Stimulated activated CD8-positive, alpha-beta memory T cell treated with anti-CD3 and anti-CD28 coated beads, Interleukin-15, amount 100 ng/mL, for 48 hours (primary cell): ENCODE results near the gene RUSF1.
"Not testable (repeated sequence)": the region's sequence is repeated elsewhere in the genome, so short reads cannot be mapped to it uniquely, and the experiment has no call there.

Source experiments
- DNase-seq, 2 donors: peaks; one replicate each; pipeline ENCODE4 v3.0.0-alpha.2; 2020; ENCODE audit warnings: low read depth in 2 of 2

RUSF1 gene

DNA sequence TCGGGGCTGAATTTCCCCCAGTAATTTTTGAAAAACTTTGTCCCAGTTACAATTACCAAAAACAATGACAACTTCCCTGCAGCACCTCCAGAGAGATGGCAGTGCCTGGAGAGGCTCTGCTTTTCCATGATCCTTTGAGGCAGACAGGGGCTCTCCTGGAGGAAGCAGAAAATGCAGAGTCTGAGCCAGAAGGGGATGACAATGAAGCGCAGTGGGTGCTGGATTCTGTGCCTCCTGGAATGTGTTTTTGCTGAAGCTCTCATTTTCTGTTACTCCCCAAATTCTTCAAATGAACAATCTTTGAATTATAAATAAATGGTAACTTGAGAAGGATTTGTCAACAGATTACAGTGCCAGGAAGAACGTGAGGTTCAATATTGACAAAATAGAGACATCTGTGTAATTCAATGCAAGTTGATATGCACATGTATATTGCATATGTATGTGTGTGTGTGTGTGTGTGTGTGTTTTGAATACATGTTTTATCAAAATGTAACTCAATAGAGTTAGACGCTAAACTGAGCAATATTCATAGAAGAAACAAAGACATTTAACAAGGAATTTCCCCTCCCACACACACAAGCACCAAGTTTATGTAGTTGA, 9.7 kb upstream of the RUSF1 start:
- no peak for DNase-seq

DNA sequence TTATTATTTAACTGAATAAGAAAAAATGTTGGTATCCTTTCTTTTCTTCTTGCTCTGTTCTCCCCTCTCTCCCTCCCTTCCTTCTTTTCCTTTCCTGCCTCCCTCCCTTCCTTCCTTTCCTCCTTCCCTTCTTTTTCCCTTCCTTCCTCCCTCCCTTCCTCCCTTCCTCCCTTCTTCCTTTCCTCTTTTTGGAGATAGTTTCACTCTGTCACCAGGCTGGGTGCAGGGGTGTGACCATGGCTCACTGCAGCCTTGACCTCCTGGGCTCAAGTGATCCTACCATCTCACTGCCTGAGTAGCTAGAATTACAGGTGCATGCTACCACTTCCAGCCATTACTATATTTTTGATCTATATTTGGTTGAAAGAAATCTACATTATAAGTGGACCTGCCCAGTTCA, 5.7 kb upstream of the RUSF1 start:
- no peak for DNase-seq

DNA sequence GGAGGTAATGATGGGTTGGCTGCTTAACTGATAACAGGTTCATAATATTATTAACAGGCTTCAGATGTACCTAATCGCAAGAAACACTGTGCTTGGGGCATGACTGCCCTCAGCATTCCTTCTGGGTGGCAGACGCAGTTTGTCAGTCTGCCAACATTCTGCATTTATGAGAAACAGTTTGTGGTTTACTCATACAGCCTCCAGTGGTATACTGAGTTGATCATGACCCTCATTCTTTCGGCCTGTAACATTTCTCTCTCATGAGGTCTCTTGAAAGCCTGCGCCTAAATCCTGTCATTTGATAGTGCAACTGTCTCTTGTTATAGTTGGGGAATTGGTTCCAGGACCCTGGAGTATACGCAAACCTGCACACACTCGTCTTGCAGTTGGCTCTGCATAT, 4.9 kb upstream of the RUSF1 start:
- DNase-seq = no peak

DNA sequence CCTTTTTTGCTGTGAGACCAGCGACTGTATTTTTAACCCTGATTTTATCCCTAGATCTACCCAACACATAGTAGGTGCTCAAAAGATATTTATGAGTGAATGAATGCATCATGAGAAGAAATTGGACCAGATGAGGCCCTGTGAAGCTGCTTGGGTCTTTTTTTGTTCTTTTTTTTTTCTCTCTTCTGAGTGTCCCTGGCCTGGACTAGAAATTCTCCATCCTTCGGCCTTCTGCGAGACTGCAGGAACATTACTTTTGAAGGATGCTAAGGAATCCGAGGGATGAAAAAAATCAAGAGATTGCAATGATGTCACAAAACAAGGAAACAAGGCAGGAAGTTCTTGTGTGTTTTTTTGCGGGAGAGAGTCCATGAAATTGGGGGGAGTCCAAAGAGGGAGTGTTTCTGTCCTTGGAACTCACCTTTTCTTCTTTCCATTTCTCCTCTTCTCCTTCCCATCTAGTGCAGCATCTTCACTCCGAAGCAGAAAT, 560 bp upstream of the RUSF1 start:
- no peak for DNase-seq

DNA sequence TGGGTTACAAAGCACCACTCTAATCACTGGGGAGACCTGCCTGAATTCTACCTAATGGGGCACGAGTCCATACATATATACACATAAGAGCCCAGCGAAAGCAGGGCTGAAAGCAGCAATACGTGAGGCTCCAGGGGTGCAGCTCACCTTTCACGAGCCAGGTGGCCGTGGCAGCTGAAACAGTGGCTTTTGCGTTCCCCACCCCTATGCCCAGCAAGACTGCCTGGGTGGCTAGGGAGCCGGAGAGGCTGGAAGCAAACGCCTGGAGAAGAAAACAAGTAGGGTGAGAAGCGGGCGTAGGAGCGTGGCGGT, 618 bp downstream of the RUSF1 start:
- DNase-seq = no peak

DNA sequence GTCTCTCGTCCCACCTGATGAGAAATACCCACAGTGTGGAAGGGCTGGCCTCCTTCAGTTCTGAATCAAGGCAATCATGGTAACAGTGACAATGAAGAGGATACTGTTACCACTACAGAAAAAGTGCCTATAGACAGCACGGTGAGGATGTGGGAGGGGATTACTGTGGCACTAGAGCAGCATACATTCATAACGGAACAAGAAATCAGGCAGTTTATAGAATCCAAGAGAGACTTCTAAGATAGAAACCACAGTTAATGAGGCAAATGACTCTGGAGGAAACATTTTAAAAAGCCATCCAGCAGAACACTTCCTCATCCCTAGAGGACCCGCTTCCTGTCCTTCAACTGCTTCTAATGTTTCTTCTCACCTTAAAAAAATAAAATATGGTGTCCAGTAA, 2.7 kb downstream of the RUSF1 start:
- no peak for DNase-seq

DNA sequence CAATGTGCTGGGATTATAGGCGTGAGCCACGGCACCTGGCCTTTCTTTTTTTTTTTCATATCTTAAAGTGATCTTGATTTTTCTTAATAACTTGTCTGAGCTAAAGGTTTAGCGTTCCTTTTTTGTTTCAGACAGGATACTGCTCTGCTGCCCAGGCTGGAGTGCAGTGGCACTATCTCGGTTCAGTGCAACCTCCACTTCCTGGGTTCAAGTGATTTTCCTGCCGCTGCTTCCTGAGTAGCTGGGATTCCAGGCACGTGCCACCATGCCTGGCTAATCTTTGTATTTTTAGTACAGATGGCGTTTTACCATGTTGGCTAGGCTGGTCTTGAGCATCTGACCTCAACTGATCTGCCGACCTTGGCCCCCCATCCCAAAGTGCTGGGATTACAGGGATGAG, 4.0 kb downstream of the RUSF1 start:
- DNase-seq = no peak

DNA sequence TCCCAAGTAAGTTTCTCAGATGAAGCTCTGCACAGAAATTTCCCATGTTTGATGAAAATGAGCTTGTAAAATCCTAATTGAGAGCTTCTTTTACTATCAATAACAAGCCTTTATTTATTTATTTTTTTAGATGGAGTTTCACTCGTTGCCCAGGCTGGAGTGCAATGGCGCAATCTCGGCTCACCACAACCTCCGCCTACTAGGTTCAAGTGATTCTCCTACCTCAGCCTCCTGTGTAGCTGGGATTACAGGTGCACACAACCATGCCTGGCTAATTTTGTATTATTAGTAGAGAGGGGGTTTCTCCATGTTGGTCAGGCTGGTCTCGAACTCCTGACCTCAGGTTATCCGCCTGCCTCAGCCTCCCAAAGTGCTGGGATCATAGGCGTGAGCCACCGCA, 4.6 kb downstream of the RUSF1 start:
- not testable (repeated sequence) for DNase-seq

DNA sequence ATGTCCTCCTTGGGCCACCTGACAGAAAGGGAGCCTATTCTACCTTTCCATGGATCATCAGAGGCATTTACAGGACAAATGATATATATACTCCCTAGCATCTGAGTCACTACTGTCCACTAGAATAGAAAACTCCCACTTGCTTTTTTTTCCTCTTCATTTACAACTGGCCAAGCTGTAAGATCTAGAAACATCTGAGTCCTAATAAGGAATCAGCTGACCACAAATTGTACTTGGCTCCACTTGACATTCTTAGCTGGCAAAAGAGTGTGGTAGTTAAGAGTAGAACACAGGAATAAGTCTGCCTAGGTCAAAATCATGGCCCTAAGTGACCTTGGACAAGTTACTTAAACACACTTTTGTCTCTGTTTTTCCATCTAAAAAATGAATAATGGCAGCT, 5.2 kb downstream of the RUSF1 start:
- DNase-seq = no peak

DNA sequence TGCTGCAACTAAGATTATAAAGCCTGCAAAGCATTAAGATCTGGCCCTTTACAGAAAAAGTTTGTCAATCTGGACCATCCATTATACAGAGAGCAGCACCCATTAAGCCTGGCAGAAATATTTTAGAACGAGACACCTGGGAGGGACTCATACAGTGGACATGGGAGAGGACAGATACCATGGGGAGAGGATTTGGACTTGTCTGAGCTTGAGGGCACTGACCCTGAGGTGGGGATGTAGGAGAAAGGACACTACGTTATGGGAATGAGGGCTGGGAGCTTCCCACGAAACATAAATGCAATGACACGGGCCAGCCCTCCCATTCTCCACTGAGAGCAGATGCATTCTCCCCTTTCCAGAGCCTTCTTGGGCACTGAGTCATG, 6.2 kb downstream of the RUSF1 start:
- DNase-seq = no peak

DNA sequence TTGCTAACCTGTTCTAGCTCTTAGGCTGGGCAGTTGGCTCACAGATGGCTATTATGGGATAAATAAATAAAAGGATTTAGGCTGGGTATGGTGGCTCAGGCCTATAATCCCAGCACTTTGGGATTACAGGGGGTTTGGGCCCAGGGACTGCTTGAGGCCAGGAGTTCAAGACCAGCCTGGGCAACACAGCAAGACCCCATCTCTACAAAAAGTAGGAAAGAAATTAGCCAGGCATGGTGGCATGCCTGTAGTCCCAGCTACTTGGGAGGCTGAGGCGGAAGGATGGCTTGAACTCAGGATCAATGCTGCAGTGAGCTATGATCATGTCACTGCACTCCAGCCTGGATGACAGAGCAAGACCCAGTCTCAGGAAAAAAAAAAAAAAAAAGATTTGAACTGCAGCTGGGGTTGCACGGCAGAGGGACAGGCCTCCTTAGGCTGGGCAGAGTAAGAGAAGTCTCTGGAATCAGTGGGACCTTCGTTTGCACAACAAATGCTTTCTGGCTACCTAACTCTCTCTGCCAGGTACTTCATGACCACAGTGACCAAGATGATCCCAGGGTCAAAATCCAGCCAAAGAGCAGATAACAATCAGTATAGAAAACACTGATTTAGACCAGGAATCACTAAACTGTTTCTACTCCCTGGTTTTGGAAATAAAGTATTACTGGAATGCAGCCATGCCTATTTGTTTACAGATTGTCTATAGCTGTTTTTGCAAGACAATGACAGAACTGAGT, 6.8 kb downstream of the RUSF1 start:
- no peak for DNase-seq

DNA sequence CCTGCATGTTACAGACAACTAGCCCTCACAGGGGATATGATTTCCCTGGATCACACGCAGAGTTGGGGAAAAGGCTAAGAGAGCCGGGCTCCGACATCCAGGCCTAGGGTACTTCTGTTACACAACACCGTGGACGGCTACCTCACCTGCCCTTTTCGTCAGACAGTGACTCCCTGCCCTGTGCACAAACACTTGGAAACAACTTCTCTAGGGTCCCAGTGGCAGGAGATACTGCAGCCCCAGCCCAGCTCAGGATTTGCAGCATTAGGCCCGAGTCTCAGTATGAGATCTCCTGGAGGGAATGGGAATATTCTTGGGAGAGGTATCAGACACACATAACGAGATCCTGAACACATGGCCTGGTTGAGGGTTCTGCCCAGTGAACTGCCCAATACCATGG, 8.3 kb downstream of the RUSF1 start:
- DNase-seq = no peak

DNA sequence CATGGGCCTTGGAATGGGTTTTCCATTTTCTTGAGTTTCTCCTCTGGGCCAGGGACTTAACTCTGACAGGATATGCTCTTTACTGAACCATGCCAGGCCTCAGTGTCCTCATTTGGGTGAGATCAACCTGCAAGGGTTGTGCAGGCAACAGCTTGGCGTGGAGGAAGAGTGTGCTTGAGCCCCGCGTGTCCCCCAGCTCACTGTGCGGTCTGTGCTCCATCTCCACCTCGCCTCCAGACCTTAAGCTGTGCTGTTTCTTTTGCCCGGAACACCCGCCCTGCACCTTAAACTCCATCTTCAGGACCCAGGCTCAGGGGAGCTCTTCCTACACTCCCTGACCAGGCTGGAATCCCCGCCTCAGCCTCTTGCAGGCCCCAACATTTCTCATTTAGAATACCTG, 9.7 kb downstream of the RUSF1 start:
- no peak for DNase-seq

DNA sequence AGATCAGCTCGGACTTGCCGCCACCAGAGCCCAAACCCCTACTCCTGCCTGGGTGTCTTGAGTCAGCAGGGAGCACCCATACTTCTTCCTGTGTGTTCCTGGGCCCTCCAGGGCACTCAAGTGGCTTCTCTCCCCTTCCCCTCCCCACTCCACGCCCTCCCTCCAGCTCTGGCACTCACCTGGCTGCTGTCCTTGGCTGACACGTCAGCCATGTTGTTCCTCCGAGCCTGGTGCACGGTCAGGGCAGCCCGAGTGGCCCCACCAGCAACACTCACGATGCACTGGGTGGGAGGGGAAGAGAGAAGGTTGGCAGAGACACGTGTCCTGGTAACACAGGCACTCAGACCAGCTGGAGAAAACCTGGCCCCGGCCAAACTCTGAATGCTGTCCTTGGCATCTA, 11.5 kb downstream of the RUSF1 start:
- DNase-seq = no peak

DNA sequence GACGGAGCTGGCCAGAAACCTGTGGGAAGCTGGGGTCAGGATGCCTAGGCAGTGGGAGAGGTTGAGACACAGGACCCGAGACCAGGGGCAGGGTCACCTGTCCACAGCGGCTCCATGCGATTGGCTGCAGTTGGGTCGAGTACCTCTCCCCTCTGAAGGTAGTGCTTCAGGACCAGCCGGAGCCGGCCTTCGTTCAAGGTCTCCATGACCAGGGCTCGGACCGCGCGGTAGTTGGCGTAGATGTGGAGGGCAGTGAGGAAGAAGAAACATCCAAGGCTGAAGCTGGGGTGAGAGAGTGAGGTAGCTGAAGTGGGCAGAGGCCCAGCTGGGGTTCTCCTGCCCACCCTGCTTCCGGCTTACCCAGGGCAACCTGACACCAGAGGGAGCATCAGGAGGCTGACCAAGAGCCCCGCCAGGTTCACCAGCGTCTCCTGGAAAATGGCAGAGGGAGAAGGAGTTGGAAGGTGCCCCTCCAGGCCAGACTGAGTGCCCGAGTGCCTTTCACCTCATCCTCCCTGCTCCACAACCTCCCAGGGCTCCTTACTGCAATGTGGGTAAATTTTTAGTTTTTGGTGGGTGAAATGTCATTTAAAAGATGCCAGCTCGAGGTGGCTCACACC, 14.6 kb downstream of the RUSF1 start:
- DNase-seq = no peak

DNA sequence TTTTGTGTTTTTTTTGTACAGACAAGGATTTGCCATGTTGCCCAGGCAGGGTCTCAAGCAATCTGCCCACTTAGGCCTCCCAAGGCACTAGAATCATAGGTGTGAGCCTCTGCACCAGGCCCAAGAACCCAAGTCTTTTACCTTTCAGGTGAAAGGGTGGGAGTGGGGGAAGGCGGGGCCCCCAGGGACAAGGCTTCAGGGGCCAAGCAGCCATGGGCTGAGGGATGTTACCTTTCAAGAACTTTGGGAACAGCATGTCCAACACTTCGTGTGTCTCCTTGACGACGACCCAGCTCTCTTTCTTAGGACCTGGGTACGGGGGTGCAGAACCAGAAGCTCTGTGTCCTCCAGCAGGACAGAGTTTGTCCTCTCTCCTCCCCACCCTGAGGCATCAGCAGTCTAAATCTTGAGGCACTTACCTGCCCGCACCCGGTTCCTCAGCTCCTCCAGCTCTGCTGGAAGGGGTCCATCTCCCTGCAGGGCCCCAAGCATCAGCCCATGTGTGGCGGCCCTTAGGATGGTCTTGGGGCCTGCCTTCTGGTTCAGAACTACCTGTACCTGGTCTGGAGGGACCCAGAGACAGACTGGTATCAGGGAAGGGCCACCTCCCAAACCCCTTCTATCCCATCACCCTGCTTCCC, 16.3 kb downstream of the RUSF1 start:
- DNase-seq = no peak

DNA sequence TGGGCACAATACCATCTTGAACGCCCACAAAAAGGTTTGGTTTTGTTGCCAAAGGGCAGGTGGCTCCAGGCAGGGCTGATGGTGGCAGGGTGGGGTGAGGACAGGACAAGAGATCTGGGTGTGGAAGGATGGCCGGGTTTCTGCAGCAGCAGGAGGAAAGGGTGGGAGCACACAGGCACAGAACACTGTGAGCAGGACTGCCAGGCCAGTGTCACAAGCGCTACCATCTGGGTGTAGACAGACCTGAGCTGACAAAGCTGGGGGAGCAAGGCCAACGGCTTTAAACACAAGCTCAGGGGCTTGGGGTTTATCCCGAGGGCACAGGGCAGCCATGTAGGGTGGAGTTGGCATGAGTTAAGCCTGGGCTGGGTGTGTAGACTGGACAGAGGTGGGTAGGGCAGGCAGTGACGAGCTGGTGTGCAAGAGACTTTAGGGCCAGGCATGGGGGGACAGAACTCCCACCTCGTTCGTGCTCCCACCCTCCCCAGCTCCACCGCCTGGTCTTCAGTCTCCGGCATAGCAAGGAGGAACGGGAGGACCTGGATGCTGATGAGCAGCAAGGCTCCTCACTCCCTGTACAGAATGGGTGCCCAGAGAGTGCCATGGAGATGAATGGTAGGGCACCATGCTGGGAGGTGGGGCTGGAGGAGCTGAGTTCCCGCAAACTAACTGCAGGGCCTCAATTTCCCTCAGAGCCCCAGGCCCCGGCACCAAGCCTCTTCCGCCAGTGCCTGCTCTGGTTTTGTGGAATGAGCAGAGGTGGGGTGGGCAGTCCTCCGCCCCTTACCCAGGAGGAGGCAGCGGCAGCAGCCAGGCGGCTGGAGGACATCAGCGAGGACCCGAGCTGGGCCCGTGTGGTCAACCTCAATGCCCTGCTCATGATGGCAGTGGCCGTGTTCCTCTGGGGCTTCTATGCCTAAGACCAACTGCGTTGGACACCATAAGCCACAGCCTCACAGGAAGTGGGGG, 18.3 kb downstream of the RUSF1 start:
- DNase-seq = no peak

DNA sequence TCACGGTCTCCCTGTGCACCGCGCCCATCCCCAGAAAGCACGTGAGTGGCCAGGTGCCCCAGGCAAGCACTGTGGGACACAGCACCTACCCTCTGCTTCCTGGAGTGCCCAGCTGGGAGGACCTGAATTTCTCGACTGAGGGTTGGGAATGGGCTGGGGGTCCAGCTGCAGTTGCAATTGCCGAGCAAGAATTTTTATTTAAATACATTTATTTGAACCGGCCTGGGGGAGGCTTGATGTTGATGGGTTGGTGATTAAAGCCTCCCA, 19.0 kb downstream of the RUSF1 start:
- no peak for DNase-seq

DNA sequence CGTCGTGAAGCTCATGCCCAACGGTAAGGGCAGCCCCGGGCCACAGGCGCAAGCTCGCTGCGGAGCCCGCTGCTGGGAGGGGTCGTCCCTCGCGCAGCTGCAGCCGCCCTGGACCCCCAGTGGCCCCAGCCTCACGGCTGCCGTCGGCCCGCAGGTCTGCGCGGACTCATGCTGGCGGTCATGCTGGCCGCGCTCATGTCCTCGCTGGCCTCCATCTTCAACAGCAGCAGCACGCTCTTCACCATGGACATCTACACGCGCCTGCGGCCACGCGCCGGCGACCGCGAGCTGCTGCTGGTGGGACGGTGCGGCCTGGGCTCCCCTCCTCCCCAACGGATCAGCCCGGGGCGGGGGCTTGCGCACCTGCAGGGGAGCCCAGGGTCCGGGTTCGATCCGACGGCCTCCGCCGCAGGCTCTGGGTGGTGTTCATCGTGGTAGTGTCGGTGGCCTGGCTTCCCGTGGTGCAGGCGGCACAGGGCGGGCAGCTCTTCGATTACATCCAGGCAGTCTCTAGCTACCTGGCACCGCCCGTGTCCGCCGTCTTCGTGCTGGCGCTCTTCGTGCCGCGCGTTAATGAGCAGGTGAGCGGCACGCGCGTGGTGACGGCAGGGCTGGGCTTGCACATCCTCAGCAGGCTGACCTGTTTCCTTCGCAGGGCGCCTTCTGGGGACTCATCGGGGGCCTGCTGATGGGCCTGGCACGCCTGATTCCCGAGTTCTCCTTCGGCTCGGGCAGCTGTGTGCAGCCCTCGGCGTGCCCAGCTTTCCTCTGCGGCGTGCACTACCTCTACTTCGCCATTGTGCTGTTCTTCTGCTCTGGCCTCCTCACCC, 19.5 kb downstream of the RUSF1 start:
- DNase-seq = no peak

DNA sequence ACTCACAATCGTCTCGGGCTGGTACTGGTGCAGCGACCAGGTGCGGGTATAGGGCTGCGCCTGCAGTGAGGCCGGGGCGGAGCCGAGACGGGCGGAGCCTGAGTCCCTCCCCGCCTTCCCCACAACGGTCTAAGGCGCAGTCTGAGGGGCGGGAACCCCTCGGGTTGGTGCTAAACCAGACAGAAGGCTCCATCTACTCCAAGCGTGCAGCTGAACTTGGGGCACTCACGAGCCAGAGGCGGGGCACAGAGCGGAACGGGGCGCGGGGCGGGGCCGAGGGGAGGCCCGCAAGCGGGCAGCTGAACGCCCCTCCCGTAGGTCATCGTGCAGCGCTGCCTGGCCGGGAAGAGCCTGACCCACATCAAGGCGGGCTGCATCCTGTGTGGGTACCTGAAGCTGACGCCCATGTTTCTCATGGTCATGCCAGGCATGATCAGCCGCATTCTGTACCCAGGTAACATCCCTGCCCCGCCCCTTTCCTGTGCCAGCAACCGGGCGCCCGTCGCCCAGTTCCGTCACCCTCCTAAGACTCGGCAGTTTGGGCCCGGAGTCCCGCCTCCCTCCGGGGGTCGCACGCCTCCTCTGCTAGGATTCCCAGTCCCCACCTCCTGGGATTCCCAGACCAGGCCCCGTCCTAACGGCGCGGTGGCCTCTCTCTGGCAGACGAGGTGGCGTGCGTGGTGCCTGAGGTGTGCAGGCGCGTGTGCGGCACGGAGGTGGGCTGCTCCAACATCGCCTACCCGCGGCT, 20.3 kb downstream of the RUSF1 start:
- peak in 1 of 2 donors; percentile 48 for DNase-seq
